RKO (cell line): ENCODE data around the gene ACBD3.

Source experiments
- DNase-seq: peaks from one replicate; pipeline ENCODE4 v3.0.0-alpha.2; 2016; ENCODE audit warnings: low spot score

ACBD3 gene

DNA sequence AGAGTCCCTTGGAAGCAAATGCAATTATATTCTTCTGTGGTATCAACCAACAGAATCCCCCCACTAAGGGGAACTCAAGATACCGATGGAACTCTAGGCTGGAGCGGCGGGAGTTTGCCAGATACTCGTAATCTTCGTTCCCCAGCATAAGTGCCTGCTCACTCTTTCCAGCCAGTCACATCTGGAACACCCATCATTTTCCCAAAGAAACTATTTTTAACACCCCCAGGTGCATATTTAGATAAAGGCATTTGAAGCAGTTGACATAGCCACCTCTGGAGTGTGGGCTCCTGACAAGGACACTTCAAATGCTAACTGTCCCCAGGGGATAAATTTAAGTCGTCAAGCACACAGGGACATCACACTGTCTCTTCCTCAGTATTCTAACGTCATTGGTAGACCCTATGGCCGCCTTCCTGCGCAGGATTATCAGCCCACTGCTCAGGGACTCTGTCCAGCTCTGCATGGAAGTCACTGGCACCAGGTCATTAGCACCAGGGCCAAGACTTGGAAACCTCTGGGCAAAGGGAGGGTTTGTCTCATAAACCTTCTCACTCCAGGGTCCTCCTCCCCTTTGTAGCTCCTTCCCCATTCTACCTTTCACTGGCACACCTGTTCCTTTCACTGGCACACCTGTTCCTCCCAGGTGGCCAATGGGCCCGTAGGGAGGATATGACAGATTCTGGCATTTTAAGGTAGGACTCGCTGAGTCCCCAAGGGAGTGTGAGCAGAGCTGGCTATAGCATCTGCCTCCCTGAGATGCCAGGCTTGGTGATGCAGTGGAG lies 75.3 kb downstream of the ACBD3 start:
- no peak for DNase-seq

DNA sequence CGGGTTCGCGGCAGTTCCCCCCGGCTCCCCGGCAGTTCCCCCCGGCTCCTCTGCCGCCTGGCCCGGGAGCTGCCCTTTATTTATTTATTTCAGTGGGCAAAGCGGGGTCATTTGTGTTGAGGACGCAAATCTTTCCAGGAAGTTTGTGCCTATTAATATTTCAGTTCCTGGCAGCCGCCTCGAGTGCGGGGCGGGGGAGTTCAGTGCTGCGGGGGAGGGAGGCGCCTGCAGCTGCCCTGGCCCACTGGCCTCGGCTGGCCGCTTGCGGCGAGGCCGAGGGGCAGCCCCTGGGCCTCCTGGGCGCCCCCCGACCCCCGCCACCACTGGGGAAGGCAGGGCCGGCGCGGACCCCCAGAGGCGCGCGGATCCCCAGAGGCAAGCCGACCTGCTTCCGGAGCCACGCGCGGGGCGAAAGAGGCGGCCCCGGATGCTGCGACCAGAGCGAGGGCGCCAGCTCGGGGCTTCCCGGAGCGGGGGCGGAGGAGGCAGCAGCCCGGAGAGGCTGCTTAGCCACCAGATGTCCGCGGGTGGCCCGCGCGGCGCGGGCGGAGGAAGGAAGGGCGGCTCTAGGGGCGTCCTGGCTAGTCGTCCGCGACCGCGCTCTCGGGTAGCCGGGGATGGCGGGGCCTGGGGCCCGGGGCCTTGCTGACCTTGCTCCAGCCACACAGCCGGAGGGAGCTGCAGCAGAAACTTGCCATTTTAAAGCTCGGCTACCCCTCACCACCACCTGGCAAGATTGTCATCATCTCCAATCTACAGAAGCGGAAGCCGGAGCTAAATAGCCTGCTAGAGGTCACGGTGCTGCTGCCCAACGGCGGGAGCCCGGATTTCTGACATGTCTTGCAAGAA lies 76.1 kb downstream of the ACBD3 start:
- DNase-seq = peak; percentile 71

DNA sequence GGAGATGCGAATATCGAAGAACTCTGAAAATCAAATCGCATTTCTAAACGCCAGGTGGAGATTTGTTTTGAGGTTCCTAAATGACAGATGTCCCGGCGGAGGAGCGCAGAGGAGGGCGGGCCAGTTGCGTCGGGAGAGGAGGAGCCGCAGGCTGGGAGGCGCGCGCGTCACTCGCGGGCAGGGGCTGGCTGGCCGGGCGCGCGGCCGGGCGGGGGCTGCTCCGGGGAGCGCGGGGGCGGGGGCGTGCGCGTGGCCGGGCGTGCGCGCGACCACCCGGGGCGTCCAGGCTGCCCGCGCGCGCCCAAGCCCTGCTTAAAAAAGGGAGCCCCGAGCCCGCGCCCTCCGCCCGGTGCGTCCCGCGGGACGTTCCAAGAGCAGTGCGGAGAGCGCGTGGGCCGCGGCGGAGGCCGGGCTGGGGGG lies 76.7 kb downstream of the ACBD3 start:
- peak; percentile 90 for DNase-seq

DNA sequence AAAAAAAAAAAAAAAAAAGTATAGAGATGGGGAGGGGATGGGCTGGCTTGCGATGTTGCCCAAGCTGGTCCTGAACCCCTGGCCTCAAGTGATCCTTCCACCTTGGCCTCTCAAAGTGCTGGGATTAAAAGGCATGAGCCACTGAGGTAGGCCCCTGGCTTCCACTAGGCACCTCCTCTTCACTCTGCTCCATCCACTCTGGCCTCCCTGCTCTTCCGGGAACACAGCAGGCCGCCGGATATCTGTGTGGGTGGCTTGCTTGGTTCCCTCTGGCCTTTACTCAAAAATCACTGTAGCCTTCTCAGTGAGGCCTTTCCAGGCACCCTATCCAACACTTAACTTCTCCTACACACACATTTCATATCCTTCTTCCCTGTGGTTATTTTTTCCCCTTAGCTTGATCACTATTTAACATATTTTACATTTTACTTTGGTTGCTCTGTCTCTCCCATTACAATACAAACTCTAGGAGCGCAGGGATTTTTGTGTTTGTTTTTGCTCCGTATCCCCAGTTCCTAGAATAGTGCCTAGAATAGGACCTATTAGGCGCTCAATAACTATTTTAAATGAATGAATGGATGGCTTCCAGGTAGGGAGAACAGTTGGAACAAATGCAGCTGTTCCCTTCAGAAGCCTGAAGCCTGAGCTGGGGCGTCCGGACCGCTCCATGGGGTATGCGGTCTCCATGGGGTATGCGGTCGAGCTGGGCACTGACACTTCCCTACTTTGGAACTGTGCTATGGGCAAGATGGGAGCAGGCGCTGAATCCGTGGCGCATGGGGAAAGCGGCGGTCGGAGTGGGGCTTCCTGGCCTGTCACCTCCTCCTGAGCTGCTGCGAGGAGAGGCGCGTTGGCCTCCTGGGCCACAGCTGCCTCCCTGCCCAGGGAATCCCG lies 77.4 kb downstream of the ACBD3 start:
- no peak for DNase-seq

DNA sequence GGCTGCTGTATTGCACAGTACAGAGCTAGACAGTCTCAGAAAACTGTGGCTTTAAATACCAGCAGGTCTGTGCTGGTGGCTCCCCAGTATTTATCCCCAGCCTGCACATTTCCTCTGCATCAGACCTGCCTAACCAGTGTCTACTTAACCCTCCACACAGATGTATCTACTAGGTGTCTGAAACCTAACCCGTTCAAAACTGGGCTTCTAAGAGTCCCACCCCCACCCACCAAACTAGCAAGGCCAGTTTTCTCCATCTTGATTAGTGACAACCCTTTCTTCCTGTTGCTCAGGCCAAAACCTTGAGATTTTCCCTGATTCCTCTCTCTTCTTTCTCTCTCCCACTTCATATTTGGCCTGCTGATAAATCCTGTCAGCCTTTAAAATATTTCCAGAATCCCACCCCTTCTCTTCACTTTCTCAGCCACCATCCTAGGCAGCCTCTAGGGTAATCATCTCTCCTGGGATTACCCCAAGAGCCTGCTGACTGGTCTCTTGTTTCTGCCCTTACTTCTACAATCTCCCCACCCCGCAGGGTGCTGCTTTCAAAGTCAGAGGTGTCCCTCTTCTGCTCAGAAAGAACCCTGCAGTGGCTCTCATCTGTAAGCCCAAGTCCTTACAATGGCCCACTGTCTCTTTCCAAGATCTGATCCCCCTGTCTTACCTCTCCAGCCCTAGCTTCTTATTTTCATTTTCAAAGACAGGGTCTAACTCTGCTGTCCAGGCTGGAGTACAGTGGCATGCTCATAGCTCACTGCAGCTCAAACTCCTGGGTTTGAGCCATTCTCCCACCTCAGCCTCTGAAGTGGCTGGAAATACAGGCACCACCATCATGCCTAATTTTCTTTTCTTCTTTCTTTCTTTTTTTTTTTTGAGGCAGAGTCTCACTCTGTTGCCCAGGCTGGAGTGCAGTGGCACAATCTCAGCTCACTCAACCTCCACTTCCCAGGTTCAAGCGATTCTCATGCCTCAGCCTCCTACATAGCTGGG lies 78.8 kb downstream of the ACBD3 start:
- no peak for DNase-seq

DNA sequence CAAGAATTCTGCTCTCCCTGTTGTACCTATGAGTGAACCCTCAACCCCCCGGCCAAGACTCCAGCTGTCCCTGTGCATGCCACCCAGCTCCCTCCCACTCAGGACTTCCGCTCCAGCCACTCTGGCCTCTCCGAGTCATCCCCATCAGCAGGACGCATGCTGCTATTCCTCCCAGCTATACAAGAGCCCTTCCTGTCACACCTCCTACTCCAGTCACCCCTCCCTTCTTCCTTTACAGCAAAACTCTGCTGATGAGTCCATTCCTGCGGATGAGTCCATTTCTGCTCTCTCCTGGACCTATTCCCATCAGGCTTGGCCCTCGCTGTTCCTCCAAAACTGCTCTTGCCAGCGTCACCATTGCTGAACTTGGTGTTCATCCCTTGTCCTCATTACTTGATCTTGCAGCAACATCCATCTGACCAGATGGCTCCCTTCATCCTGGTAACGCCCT lies 81.8 kb downstream of the ACBD3 start:
- peak; percentile 59 for DNase-seq

DNA sequence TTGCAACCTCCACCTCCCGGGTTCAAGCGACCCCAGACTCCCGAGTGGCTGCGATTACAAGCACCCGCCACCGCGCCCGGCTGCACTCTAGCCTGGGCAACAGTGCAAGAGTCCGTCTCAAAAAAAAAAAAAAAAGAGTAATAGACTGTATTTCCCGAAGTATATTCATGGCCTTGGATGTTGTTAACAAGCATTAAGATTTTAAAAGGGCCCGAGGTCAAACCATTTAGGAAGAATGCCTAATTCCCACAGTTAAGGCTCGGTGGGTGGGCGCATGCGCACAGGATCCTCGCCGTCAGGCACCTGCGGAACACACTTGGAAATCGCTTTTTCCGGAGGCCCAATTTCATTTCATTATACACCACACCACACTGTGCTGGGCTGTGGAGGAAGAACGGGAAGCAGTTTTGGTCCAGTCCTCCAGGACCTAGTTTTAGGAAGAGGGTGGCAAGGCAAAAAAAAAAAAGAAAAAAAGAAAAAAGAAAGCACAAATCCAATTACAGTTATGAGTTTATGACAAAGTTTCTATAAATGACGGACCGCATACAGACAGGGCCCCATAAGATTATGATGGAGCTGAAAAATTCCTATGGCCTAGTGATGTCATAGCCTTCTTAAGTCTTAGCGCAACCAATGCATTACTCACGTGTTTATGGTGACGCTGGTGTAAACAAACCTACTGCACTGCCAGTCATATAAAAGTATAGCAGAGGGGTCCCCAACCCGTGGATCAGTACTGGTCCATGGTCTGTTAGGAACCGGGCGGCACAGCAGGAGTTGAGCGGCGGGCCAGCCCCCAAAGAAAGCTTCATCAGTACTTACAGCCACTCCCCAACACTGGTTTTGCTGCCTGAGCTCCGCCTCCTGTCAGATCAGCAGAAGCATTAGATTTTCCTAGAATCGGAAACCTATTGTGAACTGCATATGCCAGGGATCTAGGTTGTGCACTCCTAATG lies 85.8 kb downstream of the ACBD3 start:
- no peak for DNase-seq

DNA sequence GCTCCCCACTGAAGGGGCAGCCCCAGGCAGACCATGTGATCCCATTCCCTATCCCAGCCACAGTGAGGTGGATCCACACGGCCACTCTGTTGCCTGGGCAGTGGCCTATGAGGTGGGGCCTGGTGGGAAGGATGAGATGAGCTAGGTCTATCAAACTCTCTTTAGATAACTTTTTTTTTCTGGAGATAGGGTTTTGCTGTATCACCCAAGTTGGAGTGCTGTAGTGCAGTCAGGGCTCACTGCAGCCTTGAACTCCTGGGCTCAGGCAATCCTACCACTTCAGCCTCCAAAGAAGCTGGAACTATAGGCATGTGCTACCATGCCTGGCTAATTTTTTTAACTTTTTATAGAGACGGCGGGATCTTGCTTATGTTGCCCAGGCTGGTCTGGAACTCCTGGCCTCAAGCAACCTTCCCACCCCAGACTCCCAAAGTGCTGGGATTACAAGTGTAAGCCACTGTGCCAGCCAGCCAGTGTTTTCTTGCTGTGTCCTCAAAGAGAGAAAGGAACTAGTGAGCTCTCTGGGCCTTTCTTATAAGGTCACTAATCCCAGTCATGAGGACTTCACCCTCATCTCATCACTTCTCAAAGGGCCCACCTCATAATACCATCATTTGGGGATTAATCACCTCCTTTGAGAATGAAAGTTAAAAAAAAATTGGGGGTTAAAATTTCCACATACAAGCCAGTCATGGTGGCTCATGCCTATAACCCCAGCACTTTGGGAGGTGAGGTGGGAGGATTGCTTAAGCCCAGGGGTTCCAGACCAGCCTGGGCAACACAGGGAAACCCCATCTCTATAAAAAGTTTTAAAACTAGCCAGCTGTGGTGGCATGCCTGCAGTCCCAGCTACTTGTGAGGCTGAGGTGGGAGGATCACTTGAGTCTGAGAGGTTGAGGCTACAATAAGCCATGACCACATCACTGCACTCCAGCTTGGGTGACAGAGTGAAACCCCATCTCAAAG lies 87.4 kb downstream of the ACBD3 start:
- DNase-seq = no peak

DNA sequence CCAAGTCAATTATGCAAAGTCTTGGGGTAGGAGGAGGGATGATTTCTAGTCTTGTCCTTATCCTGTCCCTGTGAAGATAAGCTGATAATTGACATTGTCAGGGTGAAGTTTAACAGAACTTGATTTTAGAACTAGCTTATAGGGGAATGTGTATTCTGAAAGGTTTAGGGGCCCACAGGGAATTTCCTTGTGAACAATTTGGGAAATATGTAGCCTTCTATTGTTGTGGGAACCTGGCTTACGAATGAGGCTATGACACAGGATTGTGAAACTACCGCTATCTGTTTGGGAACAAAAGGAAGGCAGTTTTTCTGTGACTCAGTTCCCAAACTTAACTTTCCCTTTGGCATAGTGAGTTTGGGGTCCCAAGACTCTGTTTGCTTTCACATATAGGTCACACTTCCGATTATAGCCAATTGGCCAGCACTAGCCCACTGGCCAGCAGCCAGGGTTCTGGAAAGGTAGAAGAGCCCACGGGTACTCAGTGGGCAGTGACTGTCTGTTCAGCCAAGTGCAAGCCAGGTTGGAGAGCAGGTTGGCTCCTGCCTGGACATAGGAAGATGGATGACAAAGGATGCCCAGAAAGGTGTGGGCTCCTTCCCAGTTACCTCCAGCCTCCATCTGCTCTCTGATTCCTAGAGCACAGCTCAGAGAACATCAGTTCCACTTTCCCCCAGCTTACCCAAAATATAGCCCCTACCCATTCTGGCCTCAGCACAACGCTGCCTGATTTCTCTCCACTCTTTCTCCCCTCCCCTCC lies 88.5 kb downstream of the ACBD3 start:
- DNase-seq = no peak

DNA sequence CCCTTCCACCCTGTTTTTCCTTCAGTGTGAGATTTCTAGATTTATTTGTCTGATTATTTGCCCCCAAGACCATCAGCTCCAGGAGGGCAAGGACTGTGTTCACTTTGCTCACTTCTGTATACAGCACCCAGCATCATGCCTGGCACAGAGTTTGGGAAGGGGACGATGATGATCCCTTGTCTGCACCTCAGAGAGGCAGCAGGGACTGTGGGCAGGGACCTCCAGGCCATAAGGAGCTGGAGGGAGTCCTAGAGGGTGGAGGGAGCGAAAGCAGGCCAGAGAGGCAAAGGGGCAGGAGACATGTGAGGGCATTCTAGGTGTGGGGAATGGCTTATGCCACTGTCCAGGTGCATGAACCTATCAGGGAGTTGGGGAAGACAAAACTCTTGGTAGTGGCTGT lies 91.3 kb downstream of the ACBD3 start:
- DNase-seq = no peak
